Brain microvascular endothelial cell (primary cell): ENCODE data around the gene NACC2.
"Not testable (repeated sequence)": the region's sequence is repeated elsewhere in the genome, so short reads cannot be mapped to it uniquely, and the experiment has no call there.

Experiments used
- DNase-seq: peaks from one replicate; pipeline ENCODE4 v3.0.0-alpha.2; 2020
- H3K27ac ChIP-seq: fragments of 250-450 bp; sonication (Bioruptor Pico); 2 replicates; pipeline ENCODE4 v1.5.1; 2020; ENCODE audit warnings: mild to moderate bottlenecking, moderate library complexity
- H3K27me3 ChIP-seq: fragments of 250-450 bp; sonication (Bioruptor Pico); replicated peaks from 2 replicates; pipeline ENCODE4 v1.5.1; 2020; ENCODE audit warnings: mild to moderate bottlenecking
- H3K36me3 ChIP-seq: fragments of 250-450 bp; sonication (Bioruptor Pico); replicated peaks from 2 replicates; pipeline ENCODE4 v1.5.1; 2020; ENCODE audit warnings: mild to moderate bottlenecking
- H3K4me3 ChIP-seq: 2 replicates; pipeline ENCODE4 v1.5.1; 2011; ENCODE audit warnings: low read depth, mild to moderate bottlenecking, control low read depth, low read length, moderate library complexity
- in situ Hi-C: cut with HindIII; loops from 2 replicates; pipeline ENCODE4 v1.10.0; 2017; ENCODE audit warnings: low sequenced_read_pairs, low pct_ligation_motif_present
- TF ChIP-seq, protein P1 (sequence below): IDR thresholded peaks from 2 replicates; pipeline ENCODE4 v1.5.1; 2011; ENCODE audit warnings: low read depth, mild to moderate bottlenecking, moderate library complexity, low read length, control low read depth, inconsistent platforms; ENCODE audit errors: missing control alignments

The NACC2 gene

DNA sequence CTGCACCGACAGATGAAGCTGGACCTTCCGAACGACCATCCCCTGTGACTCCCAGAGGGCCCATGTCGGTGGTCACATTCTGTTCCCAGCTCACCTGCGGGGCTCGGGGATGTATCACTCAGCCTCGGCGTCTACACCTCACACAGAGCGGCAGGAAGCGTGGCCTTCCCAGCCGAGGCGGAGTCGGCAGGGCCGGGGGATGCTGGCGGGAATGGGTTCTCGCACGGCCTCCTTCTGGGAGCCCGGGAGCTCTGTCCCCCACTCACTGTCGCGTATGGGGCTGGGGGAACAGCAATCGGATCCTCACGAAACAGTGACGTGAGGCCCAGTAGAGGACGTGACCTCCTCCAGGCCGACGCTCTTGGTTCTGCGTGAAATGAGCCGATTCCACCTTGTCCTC lies 20.4 kb downstream of the NACC2 start:
- in situ Hi-C loops: no loop called here
- TF ChIP-seq, protein P1, sequence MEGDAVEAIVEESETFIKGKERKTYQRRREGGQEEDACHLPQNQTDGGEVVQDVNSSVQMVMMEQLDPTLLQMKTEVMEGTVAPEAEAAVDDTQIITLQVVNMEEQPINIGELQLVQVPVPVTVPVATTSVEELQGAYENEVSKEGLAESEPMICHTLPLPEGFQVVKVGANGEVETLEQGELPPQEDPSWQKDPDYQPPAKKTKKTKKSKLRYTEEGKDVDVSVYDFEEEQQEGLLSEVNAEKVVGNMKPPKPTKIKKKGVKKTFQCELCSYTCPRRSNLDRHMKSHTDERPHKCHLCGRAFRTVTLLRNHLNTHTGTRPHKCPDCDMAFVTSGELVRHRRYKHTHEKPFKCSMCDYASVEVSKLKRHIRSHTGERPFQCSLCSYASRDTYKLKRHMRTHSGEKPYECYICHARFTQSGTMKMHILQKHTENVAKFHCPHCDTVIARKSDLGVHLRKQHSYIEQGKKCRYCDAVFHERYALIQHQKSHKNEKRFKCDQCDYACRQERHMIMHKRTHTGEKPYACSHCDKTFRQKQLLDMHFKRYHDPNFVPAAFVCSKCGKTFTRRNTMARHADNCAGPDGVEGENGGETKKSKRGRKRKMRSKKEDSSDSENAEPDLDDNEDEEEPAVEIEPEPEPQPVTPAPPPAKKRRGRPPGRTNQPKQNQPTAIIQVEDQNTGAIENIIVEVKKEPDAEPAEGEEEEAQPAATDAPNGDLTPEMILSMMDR: no peak

DNA sequence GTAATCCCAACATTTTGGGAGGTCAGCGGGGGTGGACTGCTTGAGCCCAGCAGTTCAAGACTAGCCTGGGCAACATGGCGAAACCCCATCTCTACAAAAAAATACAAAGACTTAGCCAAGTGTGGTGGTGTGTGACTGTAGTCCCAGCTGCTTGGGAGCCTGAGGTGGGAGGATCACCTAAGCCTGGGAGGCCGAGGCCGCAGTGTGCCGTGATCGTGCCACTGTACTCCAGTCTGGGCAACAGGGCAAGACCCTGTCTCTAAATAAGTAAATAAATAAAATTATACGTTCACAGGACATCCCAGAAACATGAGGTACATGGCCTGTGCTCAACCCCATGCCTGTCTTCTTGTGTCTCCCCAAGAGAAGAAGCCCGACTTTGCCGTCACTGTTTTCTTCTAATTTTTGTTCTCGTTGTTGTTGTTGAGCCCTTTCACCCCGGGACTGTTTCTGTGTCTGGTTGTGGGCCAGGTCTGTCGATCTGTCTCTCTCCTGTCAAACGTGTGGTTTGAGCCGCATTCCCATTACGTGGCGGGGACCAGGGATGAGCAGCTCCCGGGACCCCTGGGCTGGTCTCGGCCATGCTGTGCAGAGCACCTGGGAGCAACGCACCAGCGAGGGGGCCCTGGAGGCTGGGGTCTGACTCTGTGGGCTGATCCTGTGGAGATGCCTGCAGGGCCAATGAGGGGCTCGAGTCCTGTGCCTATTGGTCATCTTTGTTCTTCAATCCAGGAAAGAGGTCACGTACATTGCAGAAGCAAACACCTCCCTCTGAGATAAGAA lies 32.2 kb downstream of the NACC2 start:
- DNase-seq: no peak
- no peak overlapping the region for H3K27ac ChIP-seq
- no peaks in the 10 kb centered on the region for H3K27me3 ChIP-seq
- peaks cover 5% of the 10 kb centered on the region for H3K36me3 ChIP-seq
- in situ Hi-C loops: no loop called here
- TF ChIP-seq, protein P1: no peak
- no peak overlapping the region for H3K4me3 ChIP-seq

More for the DNA sequence above, 20.4 kb downstream of the NACC2 start:
- Histone ChIP-seq H3K27me3 (no peaks in the 10 kb centered on the region), H3K36me3 (peaks cover 6% of the 10 kb centered on the region), H3K27ac (no peak overlapping the region), H3K4me3 (no peak overlapping the region)
- no peak for DNase-seq

DNA sequence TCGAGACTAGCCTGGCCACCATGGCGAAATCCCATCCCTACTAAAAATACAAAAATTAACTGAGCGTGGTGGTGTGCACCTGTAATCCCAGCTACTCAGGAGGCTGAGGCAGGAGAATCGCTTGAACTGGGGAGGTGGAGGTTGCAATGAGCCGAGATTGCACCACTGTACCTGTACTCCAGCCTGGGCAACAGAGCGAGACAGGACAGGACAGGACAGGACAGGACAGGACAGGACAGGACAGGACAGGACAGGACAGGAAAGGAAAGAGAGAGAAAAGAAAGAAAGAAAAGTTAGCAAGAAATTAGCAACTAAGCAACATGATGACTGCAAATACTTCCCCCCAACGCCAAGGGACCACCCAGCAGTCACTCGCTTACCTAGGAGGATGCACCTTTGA lies 33.2 kb downstream of the NACC2 start:
- in situ Hi-C loops, DNase-seq, H3K27ac ChIP-seq, H3K4me3 ChIP-seq, H3K27me3 ChIP-seq, H3K36me3 ChIP-seq: not testable (repeated sequence)

DNA sequence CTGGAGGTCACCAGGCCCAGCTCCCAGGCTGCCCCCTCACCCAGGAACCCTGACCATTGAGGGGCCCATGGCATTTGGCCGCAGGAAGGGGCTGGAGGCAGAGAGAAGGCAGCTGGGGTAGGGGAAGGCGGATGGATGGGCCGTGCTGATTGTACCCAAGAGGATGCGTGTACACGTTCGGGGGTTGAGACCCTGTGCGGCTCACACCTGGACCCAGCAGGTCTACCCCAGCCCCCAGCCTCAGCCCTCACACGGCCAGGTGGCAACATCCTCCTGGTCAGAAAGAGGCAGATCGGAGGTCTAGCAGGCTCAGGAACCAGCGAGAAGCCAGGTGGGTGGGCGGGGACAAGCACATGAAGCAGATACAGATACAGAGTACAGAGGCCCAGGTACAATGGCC lies 33.7 kb downstream of the NACC2 start:
- in situ Hi-C loops: no loop called here
- Histone ChIP-seq H3K27ac (no peak overlapping the region), H3K4me3 (no peak overlapping the region), H3K27me3 (no peaks in the 10 kb centered on the region), H3K36me3 (peaks cover 5% of the 10 kb centered on the region)
- TF ChIP-seq, protein P1: no peak
- no peak for DNase-seq

DNA sequence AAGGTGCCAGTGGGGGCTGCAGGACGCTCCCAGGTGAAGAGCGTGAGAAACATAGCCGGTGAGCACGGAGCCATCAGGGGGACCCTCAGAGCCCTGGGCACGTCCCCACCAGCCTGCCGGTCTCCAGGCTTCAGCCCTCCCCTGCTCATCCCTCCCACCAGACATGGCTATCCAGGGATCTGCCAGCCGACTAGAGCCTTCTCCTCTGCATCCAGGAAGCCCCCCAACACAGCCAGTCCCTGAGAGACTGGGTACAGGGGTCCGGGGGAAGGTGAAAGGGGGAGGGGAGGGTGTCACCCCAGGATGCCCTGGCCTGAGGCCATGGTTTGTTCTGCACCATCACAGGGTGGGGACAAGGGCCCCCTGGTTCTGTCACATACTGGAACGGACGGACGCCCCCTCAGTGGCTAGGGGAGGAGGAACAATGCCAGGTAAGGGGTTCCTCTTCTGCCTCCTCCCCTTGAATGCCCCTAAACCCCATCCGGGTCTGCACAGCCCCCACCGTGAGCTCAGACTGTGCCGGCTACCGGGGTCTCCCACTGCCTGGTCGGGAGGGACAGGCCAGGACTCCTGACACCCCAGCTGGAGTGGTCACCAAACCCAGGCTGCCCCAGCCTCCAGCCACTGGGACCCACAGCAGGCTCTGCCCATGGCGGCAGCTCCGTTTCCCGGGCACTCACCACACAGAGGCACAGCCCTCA lies 34.3 kb downstream of the NACC2 start:
- in situ Hi-C loops: no loop called here
- peaks cover 5% of the 10 kb centered on the region for H3K36me3 ChIP-seq
- H3K4me3 ChIP-seq: no peak overlapping the region
- no peaks in the 10 kb centered on the region for H3K27me3 ChIP-seq
- DNase-seq: no peak
- TF ChIP-seq, protein P1: no peak
- no peak overlapping the region for H3K27ac ChIP-seq

DNA sequence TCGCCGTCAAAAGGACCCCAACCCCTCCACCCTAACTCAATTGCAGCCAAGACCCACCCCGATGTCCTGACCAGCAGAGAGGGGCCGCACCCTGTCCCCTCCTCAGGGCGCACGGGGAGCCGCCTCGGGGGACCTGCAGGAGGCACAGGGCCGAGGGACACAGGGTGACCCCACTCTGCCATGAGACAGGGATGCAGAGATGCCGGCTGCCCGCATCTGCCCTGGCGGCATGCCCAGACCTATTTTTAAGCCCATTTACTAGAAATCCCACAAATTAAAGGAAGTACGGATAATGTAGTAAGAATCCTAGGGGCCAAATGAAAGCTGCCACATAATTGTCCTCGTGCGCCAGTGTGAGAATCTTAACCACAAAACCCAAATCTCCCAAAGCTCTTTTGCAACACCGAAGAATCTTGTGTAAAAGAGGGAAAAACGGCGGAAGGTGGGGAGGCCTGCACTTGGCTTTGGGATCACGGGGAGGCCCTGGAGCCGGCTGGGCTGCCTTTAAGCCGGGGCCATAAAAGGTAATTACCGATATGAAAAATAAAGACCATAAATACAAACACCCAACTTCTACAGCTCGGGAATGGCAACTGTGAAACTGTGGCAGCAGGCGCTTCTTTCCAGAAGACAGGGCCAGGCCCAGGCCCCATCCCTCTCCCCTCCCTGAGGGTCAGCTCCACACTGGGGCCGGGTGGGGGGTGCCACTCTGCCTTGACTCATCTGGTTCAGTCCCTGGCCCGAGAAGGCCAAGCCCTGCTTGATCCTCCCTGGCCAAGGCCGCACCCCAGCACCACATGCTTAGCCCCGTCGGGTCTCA lies 35.0 kb downstream of the NACC2 start:
- H3K4me3 ChIP-seq: no peak overlapping the region
- peaks cover 5% of the 10 kb centered on the region for H3K36me3 ChIP-seq
- no peak overlapping the region for H3K27ac ChIP-seq
- in situ Hi-C loops: no loop called here
- TF ChIP-seq, protein P1: no peak
- no peaks in the 10 kb centered on the region for H3K27me3 ChIP-seq
- DNase-seq: no peak
